Activated CD4-positive, CD25-positive, alpha-beta regulatory T cell treated with anti-CD3 and anti-CD28 coated beads, Interleukin-2, amount 50 U/mL, for 72 hours (primary cell): ENCODE results near the gene TOB1.

Experiments used
- DNase-seq: peaks from one replicate; pipeline ENCODE4 v3.0.0; 2021

TOB1 gene

GRCh38 chr17:50843150-50843905, 22.8 kb downstream of the TOB1 start:
- no peak for DNase-seq

DNA sequence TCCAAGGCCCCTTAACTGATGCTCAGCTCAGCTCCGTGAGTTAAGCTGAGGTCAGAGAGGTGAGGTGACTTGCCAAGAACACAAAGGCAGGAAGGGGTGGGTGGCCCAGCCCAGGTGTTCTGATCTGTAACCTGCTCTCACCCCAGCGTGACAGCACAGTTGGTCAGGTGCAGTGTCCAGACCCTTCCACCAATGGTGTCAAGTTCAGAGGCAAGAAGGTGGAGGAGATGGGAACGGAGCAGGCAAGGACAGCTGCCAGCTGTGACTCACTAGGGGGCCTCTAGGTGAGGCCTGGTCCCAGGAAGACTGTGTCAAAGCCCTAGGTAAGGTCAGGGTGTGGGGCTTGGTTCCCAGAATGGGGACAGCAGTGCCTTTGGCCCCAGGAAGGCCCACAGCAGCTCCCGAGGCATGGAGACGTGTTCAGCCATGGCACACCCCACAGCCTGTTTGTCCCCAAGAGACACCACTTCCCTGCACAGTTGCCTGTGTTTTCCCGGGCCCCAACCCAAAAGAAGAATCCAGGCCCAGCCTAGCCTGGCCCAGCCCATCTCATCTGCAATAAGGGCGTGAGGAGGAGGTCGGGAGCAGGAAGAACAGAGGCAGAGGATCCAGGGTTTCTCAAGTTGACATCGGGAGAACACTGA, 23.5 kb downstream of the TOB1 start:
- no peak for DNase-seq

GRCh38 chr17:50841949-50842354, 24.2 kb downstream of the TOB1 start:
- no peak for DNase-seq

DNA sequence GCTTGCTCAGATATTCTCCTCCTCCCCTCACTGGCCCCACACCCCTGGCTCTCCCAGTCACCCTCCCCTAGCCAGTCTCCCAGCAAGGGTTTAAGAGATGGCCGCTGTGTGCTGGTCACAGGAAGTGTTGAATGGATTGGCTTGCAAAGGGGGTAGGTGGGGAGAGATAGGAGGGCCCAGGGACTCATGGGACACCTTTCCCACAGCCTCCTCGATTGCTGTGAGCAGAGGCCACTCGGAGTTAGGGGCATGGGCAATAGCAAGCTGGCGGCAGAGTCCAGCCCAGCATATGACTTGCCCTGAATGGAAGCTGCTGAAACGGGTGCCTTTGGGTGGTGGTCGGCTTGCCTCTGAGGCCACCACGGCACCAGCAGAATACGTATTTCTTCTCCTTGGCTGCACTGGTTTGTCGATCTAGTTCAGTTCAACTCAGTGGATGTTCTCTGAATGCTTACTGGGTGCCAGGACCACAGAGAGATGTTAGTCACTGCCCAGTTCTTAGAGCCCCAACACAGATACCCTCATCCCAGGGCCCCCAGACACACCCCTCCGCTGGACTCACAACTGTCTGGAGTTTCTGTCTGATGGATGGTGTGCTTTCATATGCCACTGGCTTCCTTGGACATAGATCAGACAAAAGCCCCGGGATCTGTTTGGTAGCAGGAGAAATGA, 24.7 kb downstream of the TOB1 start:
- no peak for DNase-seq

DNA sequence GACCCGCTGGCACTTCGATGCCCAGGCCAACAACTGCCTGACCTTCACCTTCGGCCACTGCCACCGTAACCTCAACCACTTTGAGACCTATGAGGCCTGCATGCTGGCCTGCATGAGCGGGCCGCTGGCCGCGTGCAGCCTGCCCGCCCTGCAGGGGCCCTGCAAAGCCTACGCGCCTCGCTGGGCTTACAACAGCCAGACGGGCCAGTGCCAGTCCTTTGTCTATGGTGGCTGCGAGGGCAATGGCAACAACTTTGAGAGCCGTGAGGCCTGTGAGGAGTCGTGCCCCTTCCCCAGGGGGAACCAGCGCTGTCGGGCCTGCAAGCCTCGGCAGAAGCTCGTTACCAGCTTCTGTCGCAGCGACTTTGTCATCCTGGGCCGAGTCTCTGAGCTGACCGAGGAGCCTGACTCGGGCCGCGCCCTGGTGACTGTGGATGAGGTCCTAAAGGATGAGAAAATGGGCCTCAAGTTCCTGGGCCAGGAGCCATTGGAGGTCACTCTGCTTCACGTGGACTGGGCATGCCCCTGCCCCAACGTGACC, 25.8 kb downstream of the TOB1 start:
- no peak for DNase-seq

GRCh38 chr17:50839591-50840310, 26.4 kb downstream of the TOB1 start:
- no peak for DNase-seq

- DNase-seq = no peak
Observed at GRCh38 chr17:50837980-50838954, 27.9 kb downstream of the TOB1 start.

- no peak for DNase-seq
Observed at GRCh38 chr17:50837286-50837979, 28.7 kb downstream of the TOB1 start.

- no peak for DNase-seq
Observed at GRCh38 chr17:50836826-50837225, 29.3 kb downstream of the TOB1 start.

DNA sequence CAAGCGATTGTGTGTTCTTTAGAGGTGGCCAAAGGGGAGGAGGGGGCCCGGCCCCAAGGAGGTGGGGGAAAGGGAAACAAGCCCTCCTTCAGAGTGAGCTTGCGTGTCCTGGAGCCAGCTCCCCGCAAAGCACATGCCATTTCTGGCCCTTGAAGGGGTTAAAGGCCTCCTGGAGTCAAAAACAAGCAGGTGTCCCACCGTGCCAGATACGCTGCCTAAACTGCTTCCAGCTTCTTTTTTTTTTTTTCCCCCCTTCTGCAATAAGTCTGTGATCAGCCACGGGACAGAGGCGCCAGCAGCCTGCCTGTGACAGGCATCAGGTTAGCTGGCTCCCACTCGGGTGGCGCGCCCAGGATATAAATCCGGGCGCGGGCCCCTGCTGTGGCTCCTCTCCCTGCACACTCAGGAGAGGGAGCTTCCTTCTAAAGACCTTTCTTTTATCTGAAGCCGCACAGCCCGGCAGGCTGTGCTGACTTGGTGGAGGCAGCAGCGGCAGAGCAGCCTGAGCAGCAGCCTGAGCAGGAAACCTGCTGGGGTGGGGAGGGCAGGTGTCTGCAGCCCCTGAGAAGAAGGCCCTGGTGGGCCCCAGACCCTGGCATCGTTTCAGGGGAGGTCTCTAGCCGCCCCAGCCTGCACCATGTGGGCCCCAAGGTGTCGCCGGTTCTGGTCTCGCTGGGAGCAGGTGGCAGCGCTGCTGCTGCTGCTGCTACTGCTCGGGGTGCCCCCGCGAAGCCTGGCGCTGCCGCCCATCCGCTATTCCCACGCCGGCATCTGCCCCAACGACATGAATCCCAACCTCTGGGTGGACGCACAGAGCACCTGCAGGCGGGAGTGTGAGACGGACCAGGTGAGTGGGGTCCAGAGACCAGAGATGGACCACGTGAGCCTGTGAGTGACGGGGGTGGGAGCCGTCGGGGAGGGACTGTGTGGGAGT, 30.6 kb downstream of the TOB1 start, which contains the start of gene WFIKKN2:
TSS of gene WFIKKN2 (plus strand) at position 286 of the 934 bp plus-strand sequence. CDS start at position 638, 352 bp downstream.
- peak; percentile 26 for DNase-seq

DNA sequence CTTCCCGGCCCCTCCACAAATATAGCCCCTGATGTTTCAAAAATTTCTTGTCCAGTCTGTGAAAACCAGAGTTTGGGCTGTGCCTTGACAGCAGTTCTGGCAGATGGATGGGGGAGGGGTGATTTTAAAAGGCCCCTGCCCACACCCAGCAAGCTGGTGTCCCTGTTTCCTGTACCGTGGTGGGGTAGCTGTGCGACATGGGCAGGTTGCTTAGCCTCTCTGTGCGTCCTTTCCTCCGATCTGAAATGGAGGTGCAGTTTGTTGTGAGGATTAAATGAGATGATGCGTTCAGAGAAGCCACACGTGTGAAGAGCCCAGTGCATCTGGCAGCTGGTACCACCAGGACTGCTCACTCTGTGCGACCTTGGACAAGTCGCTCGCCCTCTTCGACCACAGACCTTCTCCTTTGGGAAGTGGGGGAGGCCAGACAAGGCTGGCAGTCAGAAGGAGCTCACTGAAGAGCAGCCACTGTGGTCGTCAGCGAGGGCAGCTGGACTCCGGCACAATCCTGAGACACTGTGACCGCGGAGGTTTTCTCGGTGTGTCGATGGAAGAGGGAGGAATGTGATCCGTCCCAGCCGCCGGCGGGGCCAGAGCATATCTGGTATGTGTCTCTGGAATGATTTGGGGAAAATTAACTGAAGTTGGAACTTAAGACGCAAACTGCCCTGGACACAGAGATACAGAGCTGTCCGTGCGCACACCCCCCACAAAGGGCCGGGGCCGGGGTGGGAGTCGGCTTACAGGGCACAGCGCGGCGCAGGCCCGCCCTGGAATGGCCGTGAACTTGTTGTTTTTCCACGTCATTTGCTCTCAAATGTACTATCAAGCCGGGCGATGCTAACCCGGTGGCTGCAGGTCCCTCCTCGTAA, 31.5 kb downstream of the TOB1 start:
- DNase-seq = peak; percentile 27

DNA sequence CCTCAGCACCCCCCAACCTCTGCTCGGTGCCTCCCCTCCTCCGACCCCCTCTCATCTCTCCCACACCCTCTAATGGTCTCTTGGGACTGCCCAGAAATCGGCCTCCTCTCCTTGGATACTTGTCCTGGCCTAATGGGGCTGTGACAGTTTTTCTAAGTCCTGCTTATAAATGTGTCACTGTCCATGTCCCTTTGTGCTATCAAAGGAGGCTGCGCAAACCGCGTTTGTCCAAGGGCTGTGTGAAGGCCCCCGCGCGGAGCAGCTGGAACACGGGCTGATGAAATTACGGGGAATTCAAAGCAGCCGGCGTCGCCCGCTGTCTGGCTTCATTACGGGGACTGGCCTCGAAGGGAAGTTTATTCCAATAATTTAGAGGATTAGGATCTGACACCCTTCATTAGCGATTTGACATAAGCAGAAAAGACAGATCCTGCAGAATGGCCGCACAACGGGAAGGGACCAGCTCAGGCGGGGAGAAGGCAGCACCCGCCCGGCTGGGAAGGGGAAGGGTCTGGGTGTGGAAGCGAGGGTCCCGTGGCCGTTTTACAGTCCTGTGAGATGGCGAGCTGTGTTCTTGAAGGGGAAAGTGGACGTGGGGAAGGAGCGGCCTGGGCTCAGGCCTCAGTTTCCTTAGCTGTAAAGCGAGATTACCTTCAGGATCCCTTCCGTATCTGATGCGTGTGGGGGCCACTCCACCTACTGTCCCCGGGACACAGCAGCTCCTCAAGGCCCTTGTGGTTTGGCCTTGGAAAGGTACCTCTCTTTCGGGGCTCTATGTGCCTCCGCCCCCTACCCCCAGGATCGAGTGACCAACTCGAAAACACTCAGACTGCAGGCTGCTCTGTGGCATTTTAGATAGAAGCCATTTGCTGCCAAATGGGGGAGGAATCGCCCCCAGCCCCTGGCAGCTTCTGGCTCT, 32.4 kb downstream of the TOB1 start:
- DNase-seq = peak; percentile 21

GRCh38 chr17:50832864-50833381, 33.2 kb downstream of the TOB1 start:
- peak; percentile 5 for DNase-seq

DNA sequence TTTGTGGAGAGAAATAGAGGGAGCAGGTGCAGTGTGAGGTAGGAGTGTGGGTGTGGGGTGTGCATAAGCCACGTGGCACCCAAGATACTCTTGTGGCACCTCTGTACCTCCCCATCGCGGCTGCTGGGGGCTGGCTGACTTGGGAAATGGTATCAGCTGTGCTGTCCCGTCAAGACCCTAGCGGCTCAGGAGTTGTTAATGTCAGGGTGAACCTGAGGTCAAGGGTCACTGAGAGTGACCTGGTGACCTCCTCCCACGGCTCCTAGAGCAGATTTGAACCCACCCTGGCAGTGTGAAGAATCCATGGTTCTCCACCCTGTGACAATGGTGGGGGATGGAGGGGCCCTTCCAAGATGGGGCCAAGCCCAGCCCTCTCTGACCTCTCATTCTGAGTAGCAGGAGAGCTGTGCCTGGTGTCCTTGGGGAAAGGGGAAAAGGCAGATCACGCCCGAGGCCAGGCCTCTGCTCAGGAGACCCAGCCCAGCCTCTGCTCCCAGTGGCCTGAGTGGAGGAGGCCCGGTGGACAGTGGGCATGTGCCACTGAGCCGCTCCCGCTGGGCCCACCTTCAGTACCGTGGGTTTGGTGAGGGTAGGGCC, 33.8 kb downstream of the TOB1 start:
- peak; percentile 19 for DNase-seq

DNA sequence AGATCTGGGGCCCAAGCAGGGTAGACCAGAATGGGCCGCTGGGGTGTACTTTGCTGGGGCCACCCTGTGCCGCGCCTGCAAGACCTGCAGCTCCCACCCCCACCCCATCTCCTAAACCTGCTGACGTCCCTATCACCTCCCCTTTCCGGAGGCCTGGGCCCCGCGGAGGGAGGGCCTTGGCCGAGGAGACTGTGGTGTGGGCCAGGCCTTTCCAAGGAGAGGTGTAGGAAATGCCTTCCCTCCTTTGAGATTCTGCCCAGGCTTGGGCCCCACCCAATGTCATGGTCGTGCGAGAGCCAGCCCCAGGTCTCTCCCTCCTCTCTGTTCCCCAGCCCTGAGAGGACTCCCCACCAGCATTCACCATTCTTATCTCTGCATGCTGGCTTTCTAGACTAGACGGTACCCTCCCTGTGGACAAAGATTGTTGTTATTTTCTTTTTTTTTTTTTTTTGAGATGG, 34.7 kb downstream of the TOB1 start:
- no peak for DNase-seq

- DNase-seq = no peak
Observed at GRCh38 chr17:50830994-50831393, 35.2 kb downstream of the TOB1 start.

- no peak for DNase-seq
Observed at GRCh38 chr17:50830352-50830751, 35.8 kb downstream of the TOB1 start.
